Fibroblast of the aortic adventitia (primary cell): ENCODE measurements around the gene CMBL. TPM values are rescaled to one million over a fixed set of nuclear protein-coding genes. Genes with fewer than 3 reads are reported as not detected.
"Not testable (repeated sequence)": the region's sequence is repeated elsewhere in the genome, so short reads cannot be mapped to it uniquely, and the experiment has no call there.

ENCODE experiments used
- DNase-seq: peaks from one replicate; pipeline ENCODE4 v3.0.0-alpha.2; 2010; ENCODE audit warnings: low read depth
- H3K4me3 ChIP-seq: 2 replicates; pipeline ENCODE4 v1.5.1; 2011; ENCODE audit warnings: low read depth, mild to moderate bottlenecking, control low read depth, low read length, moderate library complexity
- total RNA-seq: library from RNA; depleted of rRNA; stranded (reverse); fragments of >200 nt; gene quantifications from 2 replicates; pipeline ENCODE4 v1.2.3, GENCODE V29; 2012; ENCODE audit warnings: low replicate concordance
- TF ChIP-seq, protein P1 (sequence below): IDR thresholded peaks from 2 replicates; pipeline ENCODE4 v1.5.1; 2011; ENCODE audit warnings: mild to moderate bottlenecking, low read length, control low read depth, inconsistent platforms; ENCODE audit not compliant: insufficient read depth

The CMBL gene
- total RNA-seq, 1 donor: 12.3 TPM

DNA sequence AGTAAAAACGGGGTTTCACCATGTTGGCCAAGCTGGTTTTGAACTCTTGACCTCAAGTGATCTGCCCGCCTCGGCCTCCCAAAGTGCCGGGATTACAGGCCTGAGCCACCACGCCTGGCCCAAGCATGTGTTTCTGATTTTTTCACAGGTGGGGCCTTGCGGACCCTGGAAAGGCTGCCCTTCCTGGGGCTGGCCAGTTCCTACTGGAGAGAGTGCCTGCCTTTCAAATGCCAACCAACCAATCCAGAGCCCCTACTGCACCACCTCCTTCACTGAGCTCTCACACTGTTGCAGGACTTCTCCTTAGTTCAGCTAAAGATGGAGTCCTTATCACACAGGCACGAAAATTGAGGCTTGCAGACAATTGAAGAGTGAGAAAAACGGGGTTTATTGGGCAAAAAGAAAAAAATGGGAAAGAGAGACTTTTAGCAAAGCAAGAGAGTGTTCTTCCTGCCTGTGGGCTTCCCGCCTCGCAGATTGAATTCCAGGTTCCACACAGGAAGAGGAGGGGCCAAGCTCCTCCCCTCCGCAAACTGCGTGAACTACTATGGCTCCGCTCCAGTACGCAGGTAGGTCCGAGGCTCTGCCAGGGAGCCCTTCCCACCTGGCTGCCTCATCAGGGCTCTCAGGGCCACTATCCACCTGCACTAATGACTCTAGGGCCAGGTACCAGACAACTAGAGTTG, 8.3 kb upstream of the CMBL start:
- H3K4me3 ChIP-seq: no peak overlapping the region
- DNase-seq: no peak
- TF ChIP-seq, protein P1, sequence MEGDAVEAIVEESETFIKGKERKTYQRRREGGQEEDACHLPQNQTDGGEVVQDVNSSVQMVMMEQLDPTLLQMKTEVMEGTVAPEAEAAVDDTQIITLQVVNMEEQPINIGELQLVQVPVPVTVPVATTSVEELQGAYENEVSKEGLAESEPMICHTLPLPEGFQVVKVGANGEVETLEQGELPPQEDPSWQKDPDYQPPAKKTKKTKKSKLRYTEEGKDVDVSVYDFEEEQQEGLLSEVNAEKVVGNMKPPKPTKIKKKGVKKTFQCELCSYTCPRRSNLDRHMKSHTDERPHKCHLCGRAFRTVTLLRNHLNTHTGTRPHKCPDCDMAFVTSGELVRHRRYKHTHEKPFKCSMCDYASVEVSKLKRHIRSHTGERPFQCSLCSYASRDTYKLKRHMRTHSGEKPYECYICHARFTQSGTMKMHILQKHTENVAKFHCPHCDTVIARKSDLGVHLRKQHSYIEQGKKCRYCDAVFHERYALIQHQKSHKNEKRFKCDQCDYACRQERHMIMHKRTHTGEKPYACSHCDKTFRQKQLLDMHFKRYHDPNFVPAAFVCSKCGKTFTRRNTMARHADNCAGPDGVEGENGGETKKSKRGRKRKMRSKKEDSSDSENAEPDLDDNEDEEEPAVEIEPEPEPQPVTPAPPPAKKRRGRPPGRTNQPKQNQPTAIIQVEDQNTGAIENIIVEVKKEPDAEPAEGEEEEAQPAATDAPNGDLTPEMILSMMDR: no peak

DNA sequence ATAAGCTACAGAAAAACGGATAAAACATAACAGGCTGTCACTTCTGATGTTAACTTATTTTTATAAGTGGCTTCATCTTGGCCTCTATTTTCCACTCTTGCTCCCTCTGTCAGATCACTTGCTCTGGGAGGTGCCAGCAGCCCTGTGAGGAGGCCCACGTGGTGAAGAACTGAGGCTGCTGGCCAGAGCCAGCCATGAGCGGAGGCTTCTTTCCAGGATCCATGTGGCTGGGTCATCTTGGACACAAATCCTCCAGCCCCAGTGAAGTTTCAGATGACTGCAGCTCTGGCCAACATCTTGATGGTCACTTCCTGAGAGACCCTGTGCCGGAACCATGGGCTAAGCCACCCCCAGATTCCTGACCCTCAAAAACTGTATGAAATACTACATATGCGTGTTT, 7.5 kb upstream of the CMBL start:
- TF ChIP-seq, protein P1: no peak
- H3K4me3 ChIP-seq: no peak overlapping the region
- no peak for DNase-seq

DNA sequence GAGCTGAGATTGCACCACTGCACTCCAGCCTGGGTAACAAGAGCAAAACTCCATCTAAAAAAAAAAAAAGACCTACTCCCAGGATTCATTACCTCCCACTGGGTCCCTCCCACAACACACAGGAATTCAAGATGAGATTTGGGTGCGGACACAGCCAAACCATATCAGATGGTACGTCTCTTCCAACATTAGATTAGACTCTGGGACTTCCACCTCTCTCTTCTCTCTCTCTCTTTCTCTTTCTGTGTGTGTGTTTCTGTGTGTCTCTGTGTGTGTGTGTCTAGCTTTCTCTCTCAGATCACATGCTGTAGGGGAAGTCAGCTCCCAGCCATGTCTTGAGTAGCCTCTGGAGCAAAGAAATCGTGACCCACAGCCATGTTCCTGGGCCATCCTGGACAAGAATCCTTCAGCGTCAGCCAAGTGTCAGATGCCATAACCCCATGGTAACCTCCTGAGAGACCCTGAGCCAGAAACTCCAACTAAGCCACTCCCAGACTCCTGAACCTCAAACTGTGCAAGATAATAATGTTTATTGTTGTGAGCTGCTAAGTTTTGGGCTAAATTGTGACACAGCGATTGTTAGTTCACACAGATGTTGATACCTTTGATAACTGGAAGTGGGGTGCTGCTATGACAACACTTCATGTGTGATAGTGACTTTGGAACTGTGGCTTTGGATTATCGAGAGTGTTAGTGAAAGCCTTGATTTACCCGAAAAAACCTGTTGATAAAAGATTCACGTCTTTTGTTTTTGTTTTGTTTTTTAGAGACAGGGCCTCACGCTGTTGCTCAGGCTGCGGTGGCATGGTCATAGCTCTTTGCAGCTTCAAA, 4.1 kb upstream of the CMBL start:
- DNase-seq: no peak
- TF ChIP-seq, protein P1: no peak
- no peak overlapping the region for H3K4me3 ChIP-seq

DNA sequence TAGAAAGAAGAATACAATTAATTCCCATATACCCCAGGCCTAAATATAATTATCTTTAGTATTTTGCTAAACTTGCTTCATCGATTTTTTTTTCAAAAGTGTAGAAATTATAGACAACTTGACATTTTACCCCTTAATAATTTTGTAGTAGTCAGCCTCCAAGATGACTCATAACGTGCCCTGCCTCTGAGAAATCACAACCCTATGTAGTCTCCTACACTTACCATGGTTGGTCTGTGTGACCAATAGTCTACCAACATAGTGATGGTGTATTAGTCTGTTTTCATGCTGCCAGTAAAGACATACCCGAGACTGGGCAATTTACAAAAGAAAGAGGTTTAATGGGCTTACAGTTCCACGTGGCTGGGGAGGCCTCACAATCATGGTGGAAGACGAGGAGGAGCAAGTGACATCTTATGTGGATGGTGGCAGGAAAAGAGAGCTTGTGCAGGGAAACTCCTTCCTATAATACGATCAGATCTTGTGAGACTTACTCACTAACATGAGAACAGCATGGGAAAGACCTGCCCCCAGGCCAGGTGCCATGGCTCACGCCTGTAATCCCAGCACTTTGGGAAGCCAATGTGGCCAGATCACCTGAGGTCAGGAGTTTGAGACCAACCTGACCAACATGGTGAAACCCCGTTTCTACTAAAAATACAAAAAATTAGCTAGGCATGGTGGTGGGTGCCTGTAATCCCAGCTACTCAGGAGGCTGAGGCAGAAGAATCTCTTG, 3.3 kb upstream of the CMBL start:
- not testable (repeated sequence) for DNase-seq, H3K4me3 ChIP-seq

DNA sequence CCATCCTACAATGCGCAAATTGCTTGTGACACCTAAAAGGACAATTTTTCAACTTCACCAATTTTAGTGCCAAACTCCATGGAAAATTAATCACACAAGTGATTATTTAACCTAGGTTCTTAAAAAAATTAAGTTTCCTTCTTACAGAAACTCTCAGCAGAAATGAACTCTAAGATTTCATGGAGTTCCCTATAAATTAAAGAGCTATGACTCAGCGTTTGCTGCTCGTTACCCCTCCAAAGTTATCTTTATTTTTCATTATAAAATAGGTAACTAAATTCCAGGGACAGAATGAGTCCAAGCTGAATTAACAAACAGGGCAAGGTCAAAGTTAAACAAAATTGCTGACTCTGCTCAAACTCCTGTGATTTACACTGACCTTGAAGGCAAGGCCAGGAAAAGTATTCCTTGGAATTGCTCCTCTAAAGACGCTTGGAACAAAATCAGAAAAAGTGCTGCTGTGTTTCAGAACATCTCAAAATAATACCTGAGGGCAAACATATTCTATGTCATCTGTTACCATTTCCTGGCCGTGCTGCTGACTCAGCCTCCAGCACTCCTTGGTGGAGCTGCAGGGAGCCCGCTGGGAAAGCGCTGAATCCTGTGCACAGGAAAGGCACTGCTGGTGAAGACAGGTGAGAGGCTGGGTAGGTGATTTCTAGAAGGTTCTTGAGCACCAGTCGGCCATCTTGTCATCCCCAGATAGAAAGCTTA, 2.5 kb upstream of the CMBL start:
- no peak for DNase-seq
- TF ChIP-seq, protein P1: no peak
- H3K4me3 ChIP-seq: no peak overlapping the region

DNA sequence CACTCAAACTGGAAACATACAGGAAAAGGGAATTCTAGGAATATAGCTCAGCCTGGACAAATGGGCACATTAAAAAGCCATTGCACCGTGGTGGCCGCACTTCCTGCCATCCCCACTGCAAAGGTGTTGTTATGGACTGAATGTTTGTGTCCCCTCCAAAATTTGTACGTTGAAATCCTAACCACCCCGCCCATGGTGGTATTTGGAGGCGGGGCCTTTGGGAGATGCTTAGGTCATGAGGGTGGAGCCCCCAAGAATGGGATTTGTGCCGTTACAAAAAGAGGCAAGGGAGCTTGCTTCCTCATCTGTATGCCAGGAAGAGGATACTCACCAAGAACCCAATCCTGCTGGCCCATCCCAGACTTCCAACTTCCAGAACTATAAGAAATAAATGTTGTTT, 1.1 kb upstream of the CMBL start:
- no peak for DNase-seq

More for the DNA sequence above, 1.1 kb upstream of the CMBL start:
- TF ChIP-seq, protein P1: no peak
- no peak overlapping the region for H3K4me3 ChIP-seq
